GM12878 (cell line): ENCODE results near the gene CNDP1.

Experiments used
- POLR2AphosphoS5 ChIP-seq: IDR thresholded peaks from 2 replicates; pipeline ENCODE4 v1.6.1; 2011; ENCODE audit warnings: mild to moderate bottlenecking, low read length, inconsistent platforms
- POU2F2 ChIP-seq: IDR thresholded peaks from 3 replicates; pipeline ENCODE4 v1.6.1; 2011; ENCODE audit warnings: low read depth, mild to moderate bottlenecking, low read length, borderline replicate concordance
- SMC3 ChIP-seq: IDR thresholded peaks from 2 replicates; pipeline ENCODE4 v1.6.1; 2011; ENCODE audit warnings: low read length, improper control_type of control experiment, borderline replicate concordance
- ZNF274 ChIP-seq: IDR thresholded peaks from one replicate; pipeline ENCODE4 v1.8.0; 2011; ENCODE audit not compliant: insufficient read length, insufficient read depth
- TF ChIP-seq, protein P1 (sequence below), 3 experiments: IDR thresholded peaks in 2 of 3; conservative IDR thresholded peaks in 1 of 3; 2 replicates each; pipeline ENCODE4 v1.5.1; 2011; ENCODE audit warnings: low read depth in 3 of 3, low read length in 3 of 3, mild to moderate bottlenecking in 3 of 3, control low read depth in 2 of 3, moderate library complexity in 2 of 3, inconsistent platforms in 1 of 3, mixed read lengths in 1 of 3; ENCODE audit not compliant: control insufficient read depth in 2 of 3, insufficient read depth in 1 of 3; ENCODE audit errors: extremely low read depth in 1 of 3

DNA sequence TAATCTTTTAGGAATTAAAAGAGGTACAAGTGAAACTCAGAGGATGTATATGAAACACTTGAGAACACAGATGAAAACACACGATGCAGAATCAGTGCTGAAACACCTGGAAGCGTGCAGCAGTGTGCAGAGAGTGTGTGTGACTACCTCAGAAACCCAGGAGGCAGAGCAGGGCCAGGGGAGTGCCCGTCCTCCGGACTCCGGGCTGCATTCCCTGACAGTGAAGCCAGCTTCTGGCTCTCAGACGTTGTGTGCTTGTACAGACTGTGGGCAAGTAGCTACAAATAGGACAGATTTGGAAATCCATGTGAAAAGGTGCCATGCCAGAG lies 98.0 kb downstream of the CNDP1 start:
- TF ChIP-seq SMC3 = no peak
- no peak for TF ChIP-seq POU2F2
- TF ChIP-seq, protein P1, sequence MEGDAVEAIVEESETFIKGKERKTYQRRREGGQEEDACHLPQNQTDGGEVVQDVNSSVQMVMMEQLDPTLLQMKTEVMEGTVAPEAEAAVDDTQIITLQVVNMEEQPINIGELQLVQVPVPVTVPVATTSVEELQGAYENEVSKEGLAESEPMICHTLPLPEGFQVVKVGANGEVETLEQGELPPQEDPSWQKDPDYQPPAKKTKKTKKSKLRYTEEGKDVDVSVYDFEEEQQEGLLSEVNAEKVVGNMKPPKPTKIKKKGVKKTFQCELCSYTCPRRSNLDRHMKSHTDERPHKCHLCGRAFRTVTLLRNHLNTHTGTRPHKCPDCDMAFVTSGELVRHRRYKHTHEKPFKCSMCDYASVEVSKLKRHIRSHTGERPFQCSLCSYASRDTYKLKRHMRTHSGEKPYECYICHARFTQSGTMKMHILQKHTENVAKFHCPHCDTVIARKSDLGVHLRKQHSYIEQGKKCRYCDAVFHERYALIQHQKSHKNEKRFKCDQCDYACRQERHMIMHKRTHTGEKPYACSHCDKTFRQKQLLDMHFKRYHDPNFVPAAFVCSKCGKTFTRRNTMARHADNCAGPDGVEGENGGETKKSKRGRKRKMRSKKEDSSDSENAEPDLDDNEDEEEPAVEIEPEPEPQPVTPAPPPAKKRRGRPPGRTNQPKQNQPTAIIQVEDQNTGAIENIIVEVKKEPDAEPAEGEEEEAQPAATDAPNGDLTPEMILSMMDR (IDR thresholded peaks at IDR 0.05 in 2 of 3, conservative IDR thresholded peaks at IDR 0.05 in 1 of 3; ENCODE audit: control insufficient read depth in 2 of 3, extremely low read depth in 1 of 3, insufficient read depth in 1 of 3, low read depth in 3 of 3, low read length in 3 of 3) = no peak
- no peak for TF ChIP-seq POLR2AphosphoS5
- no peak for TF ChIP-seq ZNF274
